ENCODE data around the gene ARID3A.

GRCh38 chr19:906480-906879, 19.4 kb upstream of the ARID3A start:
- TF ChIP-seq CTCF (IDR thresholded peaks at IDR 0.05; ENCODE audit: extremely low read depth in 1 of 2, insufficient read depth in 1 of 2, low read depth in 1 of 2, low read length in 2 of 2) (no peak), POLR2A (IDR thresholded peaks at IDR 0.05; ENCODE audit: low read depth, low read length) (no peak), EZH2 (IDR thresholded peaks at IDR 0.05; ENCODE audit: borderline replicate concordance, low read depth, low read length, severe bottlenecking) (no peak), MAX (IDR thresholded peaks at IDR 0.05; ENCODE audit: insufficient read depth, insufficient read length) (no peak), JUN (IDR thresholded peaks at IDR 0.05; ENCODE audit: borderline replicate concordance, insufficient read depth, insufficient read length, low read depth) (no peak)
